ENCODE data around the gene MBOAT2. TPM values are rescaled to one million over a fixed set of nuclear protein-coding genes. Genes with fewer than 3 reads are reported as not detected.

Gene MBOAT2
- total RNA-seq, 4 donors from 2014 or later, result 20.0 to 83.0 (median 30.3) TPM

DNA sequence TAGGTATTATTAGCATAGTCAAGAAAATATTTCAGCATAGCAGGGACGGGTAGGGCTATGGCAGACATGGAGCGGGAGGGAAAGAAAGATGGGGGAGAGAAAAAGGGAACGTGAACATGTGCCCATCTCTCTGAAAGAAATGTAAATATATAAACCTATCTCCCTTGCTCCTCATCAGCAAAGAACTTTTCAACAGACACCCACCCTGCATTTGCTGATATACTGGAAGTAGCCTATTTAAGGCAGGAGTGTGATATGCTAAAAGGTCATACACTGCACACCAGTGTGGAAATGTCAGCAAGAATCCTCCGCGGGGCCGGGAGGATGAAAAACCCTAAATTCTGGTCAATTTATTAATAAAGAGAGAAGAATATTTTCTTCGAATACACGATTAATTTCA, 1.7 kb downstream of the MBOAT2 start:
- intact Hi-C loops (cut with DNase I; ENCODE audit: low total_unique reads), result no loop called here
- Histone ChIP-seq H3K27ac (no peak overlapping the region), H3K4me1 (no peaks in the 10 kb centered on the region), H3K27me3 (no peaks in the 10 kb centered on the region), H3K36me3 (no peaks in the 10 kb centered on the region), H3K4me3 (no peak overlapping the region), H3K9me3 (no peaks in the 10 kb centered on the region)
- no peak for TF ChIP-seq POLR2A (IDR thresholded peaks at IDR 0.05)
- DNase-seq, result no peak

DNA sequence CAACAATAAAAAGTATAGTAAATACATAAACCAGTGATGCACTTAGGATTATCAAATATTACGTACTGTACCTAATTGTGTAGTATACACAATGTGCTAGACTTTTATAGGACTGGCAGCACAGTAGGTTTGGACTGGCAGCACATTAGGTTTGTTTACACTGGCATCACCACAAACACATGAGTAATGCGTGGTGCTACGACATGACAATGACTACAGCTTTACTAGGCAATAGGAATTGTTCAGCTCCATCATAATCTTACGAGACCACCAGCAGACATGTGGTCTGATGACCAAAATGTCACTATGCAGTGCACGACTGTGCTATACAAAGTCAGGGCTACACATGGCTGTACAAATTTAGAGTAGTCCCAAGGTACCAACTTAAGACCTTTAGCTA, 2.3 kb downstream of the MBOAT2 start:
- DNase-seq, result no peak
- no peaks in the 10 kb centered on the region for H3K9me3 ChIP-seq
- no peak overlapping the region for H3K27ac ChIP-seq
- no peaks in the 10 kb centered on the region for H3K27me3 ChIP-seq
- H3K36me3 ChIP-seq, result no peaks in the 10 kb centered on the region
- intact Hi-C loops (cut with DNase I; ENCODE audit: low total_unique reads), result no loop called here
- H3K4me1 ChIP-seq, result no peaks in the 10 kb centered on the region
- TF ChIP-seq CTCF (IDR thresholded peaks at IDR 0.05) (no peak), POLR2A (IDR thresholded peaks at IDR 0.05) (no peak)
- H3K4me3 ChIP-seq, result no peak overlapping the region

- TF ChIP-seq POLR2A (IDR thresholded peaks at IDR 0.05) (no peak), CTCF (IDR thresholded peaks at IDR 0.05) (no peak)
- no peaks in the 10 kb centered on the region for H3K36me3 ChIP-seq
- no peak overlapping the region for H3K27ac ChIP-seq
- H3K27me3 ChIP-seq, result no peaks in the 10 kb centered on the region
- no peaks in the 10 kb centered on the region for H3K4me1 ChIP-seq
- intact Hi-C loops (cut with DNase I; ENCODE audit: low total_unique reads), result no loop called here
- H3K9me3 ChIP-seq, result no peaks in the 10 kb centered on the region
- H3K4me3 ChIP-seq, result no peak overlapping the region
- no peak for DNase-seq
Measured at GRCh38 chr2:9000442-9000841, 3.0 kb downstream of the MBOAT2 start.

DNA sequence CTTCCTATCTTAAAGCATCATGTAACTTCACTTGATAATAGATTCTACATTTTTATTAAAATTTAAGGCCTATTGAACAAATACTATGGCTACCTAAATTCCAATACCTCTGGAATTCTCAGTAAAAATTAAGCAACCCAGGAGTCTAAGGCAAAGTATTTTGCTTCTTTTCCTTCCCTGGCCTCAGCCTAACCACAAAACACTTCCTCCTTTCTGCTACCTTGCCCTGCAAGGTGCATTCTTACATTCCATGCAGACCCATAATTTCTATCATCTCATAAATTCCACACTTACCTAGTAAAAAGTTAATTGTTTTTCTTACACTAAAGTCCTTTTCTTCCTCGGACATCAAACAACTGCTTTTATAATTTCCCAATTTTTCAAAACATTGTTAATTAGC, 3.7 kb downstream of the MBOAT2 start:
- Histone ChIP-seq H3K9me3 (no peaks in the 10 kb centered on the region), H3K27me3 (no peaks in the 10 kb centered on the region), H3K36me3 (no peaks in the 10 kb centered on the region), H3K27ac (no peak overlapping the region), H3K4me3 (no peak overlapping the region), H3K4me1 (no peaks in the 10 kb centered on the region)
- TF ChIP-seq CTCF (IDR thresholded peaks at IDR 0.05), result no peak
- no peak for TF ChIP-seq POLR2A (IDR thresholded peaks at IDR 0.05)
- DNase-seq, result no peak
- intact Hi-C loops (cut with DNase I; ENCODE audit: low total_unique reads), result no loop called here

GRCh38 chr2:8999102-8999446, 4.4 kb downstream of the MBOAT2 start:
- no peak overlapping the region for H3K4me3 ChIP-seq
- no peaks in the 10 kb centered on the region for H3K27me3 ChIP-seq
- intact Hi-C loops (cut with DNase I; ENCODE audit: low total_unique reads), result no loop called here
- H3K9me3 ChIP-seq, result no peaks in the 10 kb centered on the region
- H3K4me1 ChIP-seq, result no peaks in the 10 kb centered on the region
- DNase-seq, result no peak
- no peak overlapping the region for H3K27ac ChIP-seq
- TF ChIP-seq POLR2A (IDR thresholded peaks at IDR 0.05) (no peak), CTCF (IDR thresholded peaks at IDR 0.05) (no peak)
- no peaks in the 10 kb centered on the region for H3K36me3 ChIP-seq

- no peaks in the 10 kb centered on the region for H3K36me3 ChIP-seq
- H3K4me1 ChIP-seq, result no peaks in the 10 kb centered on the region
- DNase-seq, result no peak
- H3K9me3 ChIP-seq, result no peaks in the 10 kb centered on the region
- TF ChIP-seq POLR2A (IDR thresholded peaks at IDR 0.05) (no peak), CTCF (IDR thresholded peaks at IDR 0.05) (no peak)
- H3K27ac ChIP-seq, result no peak overlapping the region
- H3K4me3 ChIP-seq, result no peak overlapping the region
- H3K27me3 ChIP-seq, result no peaks in the 10 kb centered on the region
- intact Hi-C loops (cut with DNase I; ENCODE audit: low total_unique reads), result no loop called here
Measured at GRCh38 chr2:8998418-8999101, 4.9 kb downstream of the MBOAT2 start.
